Neuronal stem cell (in vitro differentiated cells): ENCODE results near the gene APP.

Experiments used
- DNase-seq: peaks from one replicate; pipeline ENCODE4 v3.0.0-alpha.2; 2013; ENCODE audit warnings: low spot score
- H2AFZ ChIP-seq: one replicate; pipeline ENCODE4 v1.6.1; 2013; ENCODE audit warnings: mild to moderate bottlenecking, low read length, inconsistent platforms
- H2AK5ac ChIP-seq: 2 replicates; pipeline ENCODE4 v1.6.1; 2013; ENCODE audit warnings: low read depth, mild to moderate bottlenecking, inconsistent platforms, low read length, moderate library complexity, mixed read lengths
- H2BK120ac ChIP-seq: 2 replicates; pipeline ENCODE4 v1.6.1; 2013; ENCODE audit warnings: low read depth, mild to moderate bottlenecking, inconsistent platforms, low read length, moderate library complexity, mixed read lengths
- H2BK12ac ChIP-seq: one replicate; pipeline ENCODE4 v1.6.1; 2013; ENCODE audit warnings: low read length, inconsistent platforms
- H2BK15ac ChIP-seq: 2 replicates; pipeline ENCODE4 v1.6.1; 2013; ENCODE audit warnings: mild to moderate bottlenecking, low read length, inconsistent platforms, mixed read lengths
- H2BK5ac ChIP-seq: one replicate; pipeline ENCODE4 v1.6.1; 2013; ENCODE audit warnings: inconsistent platforms, mild to moderate bottlenecking, low read length, moderate library complexity
- H3K14ac ChIP-seq: one replicate; pipeline ENCODE4 v1.6.1; 2013; ENCODE audit warnings: low read length, inconsistent platforms
- H3K18ac ChIP-seq: 2 replicates; pipeline ENCODE4 v1.6.1; 2013; ENCODE audit warnings: low read length, inconsistent platforms
- H3K23ac ChIP-seq: 2 replicates; pipeline ENCODE4 v1.6.1; 2013; ENCODE audit warnings: low read depth, mild to moderate bottlenecking, mixed read lengths, low read length, inconsistent platforms; ENCODE audit not compliant: poor library complexity
- H3K27ac ChIP-seq: replicated peaks from 3 replicates; pipeline ENCODE4 v1.5.1; 2013; ENCODE audit warnings: low read length, inconsistent platforms
- H3K27me3 ChIP-seq, 3 experiments: 2 replicates each; pipeline ENCODE4 v1.6.1; 2013; ENCODE audit warnings: low read length in 3 of 3, mild to moderate bottlenecking in 2 of 3, inconsistent platforms in 1 of 3, low read depth in 1 of 3, mixed read lengths in 1 of 3, moderate library complexity in 1 of 3; ENCODE audit not compliant: control insufficient read depth in 3 of 3, insufficient read depth in 3 of 3
- H3K36me3 ChIP-seq, 2 donors: replicated peaks in 1 of 2; 2 replicates each; pipeline ENCODE4 v1.6.1; 2013; ENCODE audit warnings: low read length in 2 of 2; ENCODE audit not compliant: control insufficient read depth in 2 of 2, insufficient read depth in 2 of 2
- H3K4ac ChIP-seq: 2 replicates; pipeline ENCODE4 v1.6.1; 2013; ENCODE audit warnings: inconsistent platforms, mild to moderate bottlenecking, low read length, moderate library complexity
- H3K4me1 ChIP-seq, 2 donors: 1 replicate in 1 of 2; 2 replicates in 1 of 2; pipeline ENCODE4 v1.6.1; 2013; ENCODE audit warnings: low read length in 2 of 2, low read depth in 1 of 2; ENCODE audit not compliant: control insufficient read depth in 2 of 2, insufficient read depth in 1 of 2
- H3K4me2 ChIP-seq: one replicate; pipeline ENCODE4 v1.6.1; 2013; ENCODE audit warnings: mild to moderate bottlenecking, low read length, inconsistent platforms; ENCODE audit not compliant: insufficient read depth, poor library complexity, severe bottlenecking
- H3K4me3 ChIP-seq, 2 donors: 2 replicates each; pipeline ENCODE4 v1.5.1; 2013; ENCODE audit warnings: low read length in 2 of 2, mild to moderate bottlenecking in 2 of 2, inconsistent platforms in 1 of 2, moderate library complexity in 1 of 2
- H3K79me1 ChIP-seq: one replicate; pipeline ENCODE4 v1.6.1; 2013; ENCODE audit warnings: low read depth, mild to moderate bottlenecking, inconsistent platforms, low read length, moderate library complexity
- H3K9ac ChIP-seq: one replicate; pipeline ENCODE4 v1.6.1; 2013; ENCODE audit warnings: mild to moderate bottlenecking, low read depth, low read length, inconsistent platforms; ENCODE audit not compliant: poor library complexity
- H3K9me3 ChIP-seq, 2 donors: replicated peaks in 1 of 2; 2 replicates each; pipeline versions ENCODE3 to v1.6.1; 2013; ENCODE audit warnings: low read length in 2 of 2, mild to moderate bottlenecking in 2 of 2, inconsistent platforms in 1 of 2, low read depth in 1 of 2, mixed read lengths in 1 of 2, moderate library complexity in 1 of 2; ENCODE audit not compliant: control insufficient read depth in 2 of 2, insufficient read depth in 1 of 2
- H4K8ac ChIP-seq: one replicate; pipeline ENCODE4 v1.6.1; 2013; ENCODE audit warnings: low read depth, mild to moderate bottlenecking, inconsistent platforms, low read length, moderate library complexity
- H4K91ac ChIP-seq: one replicate; pipeline ENCODE4 v1.6.1; 2013; ENCODE audit warnings: low read length, low read depth, mild to moderate bottlenecking, inconsistent platforms; ENCODE audit not compliant: poor library complexity
- WGBS, 2 donors: extraction: QIAGEN DNeasy Blood & Tissue Kit; methylation state at CpG; one replicate each; pipeline ENCODE4 v1.1.7; 2013; ENCODE audit warnings: missing lambda C conversion rate in 2 of 2, mixed read lengths in 1 of 2; ENCODE audit not compliant: insufficient read length in 2 of 2, insufficient replicate concordance in 1 of 2; ENCODE audit errors: extremely low coverage in 2 of 2; 5-methylcytosine and 5-hydroxymethylcytosine counted together

APP gene

GRCh38 chr21:25939396-25939761 lies 231.2 kb downstream of the APP start:
- H3K14ac ChIP-seq = no peak overlapping the region
- H2BK120ac ChIP-seq = no peak overlapping the region
- no peak overlapping the region for H3K4me3 ChIP-seq
- no peak overlapping the region for H3K9ac ChIP-seq
- no peak overlapping the region for H3K27ac ChIP-seq
- H3K18ac ChIP-seq = no peak overlapping the region
- no peak overlapping the region for H2AK5ac ChIP-seq
- no peak overlapping the region for H2BK5ac ChIP-seq
- no CpG with 5 or more reads among the region's 1 CpG for WGBS, 2 donors
- H4K8ac ChIP-seq = no peak overlapping the region
- no peaks in the 10 kb centered on the region for H3K79me1 ChIP-seq
- H3K36me3 ChIP-seq = peaks cover 3 to 4% of the 10 kb centered on the region in 2 donors
- no peak overlapping the region for H3K23ac ChIP-seq
- no peak overlapping the region for H4K91ac ChIP-seq
- H2BK15ac ChIP-seq = no peak overlapping the region
- DNase-seq = no peak
- no peaks in the 10 kb centered on the region for H3K4me1 ChIP-seq
- H3K27me3 ChIP-seq = no peaks in the 10 kb centered on the region
- H3K4me2 ChIP-seq = no peak overlapping the region
- H3K4ac ChIP-seq = no peak overlapping the region
- no peak overlapping the region for H2BK12ac ChIP-seq
- H2AFZ ChIP-seq = no peak overlapping the region
- no peaks in the 10 kb centered on the region for H3K9me3 ChIP-seq

GRCh38 chr21:25938658-25939395 lies 231.7 kb downstream of the APP start:
- H3K4me1 ChIP-seq = no peaks in the 10 kb centered on the region
- no peak overlapping the region for H2AFZ ChIP-seq
- H2AK5ac ChIP-seq = no peak overlapping the region
- H2BK15ac ChIP-seq = no peak overlapping the region
- no peak overlapping the region for H3K27ac ChIP-seq
- H4K8ac ChIP-seq = no peak overlapping the region
- H2BK12ac ChIP-seq = no peak overlapping the region
- no peak overlapping the region for H3K4me3 ChIP-seq
- H2BK120ac ChIP-seq = no peak overlapping the region
- DNase-seq = no peak
- H3K23ac ChIP-seq = no peak overlapping the region
- H2BK5ac ChIP-seq = no peak overlapping the region
- no peak overlapping the region for H3K4ac ChIP-seq
- WGBS, 2 donors = no CpG with 5 or more reads among the region's 10 CpGs
- no peak overlapping the region for H3K18ac ChIP-seq
- no peaks in the 10 kb centered on the region for H3K9me3 ChIP-seq
- no peak overlapping the region for H4K91ac ChIP-seq
- no peak overlapping the region for H3K4me2 ChIP-seq
- H3K14ac ChIP-seq = no peak overlapping the region
- H3K79me1 ChIP-seq = no peaks in the 10 kb centered on the region
- H3K27me3 ChIP-seq = no peaks in the 10 kb centered on the region
- peaks cover 3 to 6% of the 10 kb centered on the region in 2 donors for H3K36me3 ChIP-seq
- no peak overlapping the region for H3K9ac ChIP-seq

GRCh38 chr21:25936776-25937175 lies 233.8 kb downstream of the APP start:
- Histone ChIP-seq H3K4me1 (no peaks in the 10 kb centered on the region), H2AK5ac (no peak overlapping the region), H3K27me3 (no peaks in the 10 kb centered on the region), H2BK15ac (no peak overlapping the region), H3K4me3 (no peak overlapping the region), H3K23ac (no peak overlapping the region), H3K9me3 (no peaks in the 10 kb centered on the region), H3K79me1 (no peaks in the 10 kb centered on the region), H3K14ac (no peak overlapping the region), H3K27ac (no peak overlapping the region), H3K36me3 (peaks cover 2 to 6% of the 10 kb centered on the region in 2 donors), H2AFZ (no peak overlapping the region), H2BK12ac (no peak overlapping the region), H2BK120ac (no peak overlapping the region), H3K4me2 (no peak overlapping the region), H4K91ac (no peak overlapping the region), H3K9ac (no peak overlapping the region), H2BK5ac (no peak overlapping the region), H4K8ac (no peak overlapping the region), H3K4ac (no peak overlapping the region), H3K18ac (no peak overlapping the region)
- DNase-seq = no peak
- WGBS, 2 donors = no CpG with 5 or more reads among the region's 2 CpGs

- no peak overlapping the region for H3K4me2 ChIP-seq
- H2BK12ac ChIP-seq = no peak overlapping the region
- H3K36me3 ChIP-seq = peaks cover 3 to 10% of the 10 kb centered on the region in 2 donors
- no peak overlapping the region for H3K9ac ChIP-seq
- DNase-seq = no peak
- no peak overlapping the region for H4K8ac ChIP-seq
- no peak overlapping the region for H3K14ac ChIP-seq
- H2BK15ac ChIP-seq = no peak overlapping the region
- H3K9me3 ChIP-seq = no peaks in the 10 kb centered on the region
- no peak overlapping the region for H2BK120ac ChIP-seq
- H3K23ac ChIP-seq = no peak overlapping the region
- no peaks in the 10 kb centered on the region for H3K27me3 ChIP-seq
- no peak overlapping the region for H4K91ac ChIP-seq
- no peak overlapping the region for H3K18ac ChIP-seq
- H2AFZ ChIP-seq = no peak overlapping the region
- H3K79me1 ChIP-seq = peaks cover 2% of the 10 kb centered on the region
- no peak overlapping the region for H3K4ac ChIP-seq
- H3K4me3 ChIP-seq = peak overlapping the region in 1 of 2 donors; percentile 6
- WGBS, 2 donors = no CpG with 5 or more reads among the region's 4 CpGs
- no peak overlapping the region for H3K27ac ChIP-seq
- H2AK5ac ChIP-seq = no peak overlapping the region
- peaks cover 2 to 5% of the 10 kb centered on the region in 2 donors for H3K4me1 ChIP-seq
- no peak overlapping the region for H2BK5ac ChIP-seq
These were observed 235.8 kb downstream of the APP start for GRCh38 chr21:25934771-25935224.
